HepG2 (cell line): ENCODE data around the gene ANKRD52. TPM values are rescaled to one million over a fixed set of nuclear protein-coding genes. Genes with fewer than 3 reads are reported as not detected.
A peak's percentile ranks its signal among the peaks of the same experiment; 100 is the strongest.

ENCODE experiments used
- FOXC1 ChIP-seq: sonication (generic); formaldehyde crosslinking; IDR thresholded peaks from 2 replicates; pipeline ENCODE4 v1.8.0; 2022; ENCODE audit warnings: mild to moderate bottlenecking, missing genetic modification reagents, borderline replicate concordance
- GABPA ChIP-seq, 2 experiments: IDR thresholded peaks; 2 replicates each; pipeline ENCODE4 v1.6.1; 2011 to 2016; ENCODE audit warnings: low read depth in 2 of 2, low read length in 1 of 2, missing biosample characterization in 1 of 2, missing genetic modification characterization in 1 of 2
- MAFK ChIP-seq, 2 experiments: IDR thresholded peaks in 1 of 2; conservative IDR thresholded peaks in 1 of 2; 2 replicates each; pipeline ENCODE4 v1.6.1; 2011; ENCODE audit warnings: improper control_type of control experiment in 2 of 2, low read length in 2 of 2
- MEIS1 ChIP-seq: sonication (generic); formaldehyde crosslinking; IDR thresholded peaks from 2 replicates; pipeline ENCODE4 v1.9.0; 2021; ENCODE audit warnings: mild to moderate bottlenecking, missing genetic modification reagents, moderate library complexity, borderline replicate concordance
- NONO ChIP-seq, 2 experiments: fragments of 450-650 bp in 1 of 2; sonication (generic) in 1 of 2; formaldehyde crosslinking in 1 of 2; IDR thresholded peaks in 1 of 2; conservative IDR thresholded peaks in 1 of 2; 2 replicates each; pipeline versions ENCODE4 v1.6.1 to v1.8.0; 2017 to 2022; ENCODE audit warnings: mild to moderate bottlenecking in 1 of 2, missing genetic modification reagents in 1 of 2, moderate library complexity in 1 of 2
- PCBP1 ChIP-seq: fragments of 200-400 bp; formaldehyde crosslinking; IDR thresholded peaks from 2 replicates; pipeline ENCODE4 v1.6.1; 2017; ENCODE audit warnings: mild to moderate bottlenecking, low read depth, low read length, borderline replicate concordance
- RAD51 ChIP-seq: fragments of 450-650 bp; IDR thresholded peaks from 2 replicates; pipeline ENCODE4 v1.6.1; 2016; ENCODE audit warnings: borderline replicate concordance
- SCMH1 ChIP-seq: sonication (generic); formaldehyde crosslinking; IDR thresholded peaks from 2 replicates; pipeline ENCODE4 v1.9.0; 2021; ENCODE audit warnings: missing genetic modification reagents, mild to moderate bottlenecking, borderline replicate concordance
- SIN3B ChIP-seq: fragments of 150-350 bp; IDR thresholded peaks from 2 replicates; pipeline ENCODE4 v1.6.1; 2014; ENCODE audit warnings: low read length
- ZBTB7A ChIP-seq: sonication (generic); formaldehyde crosslinking; IDR thresholded peaks from 2 replicates; pipeline ENCODE4 v1.8.0; 2022; ENCODE audit warnings: mild to moderate bottlenecking, missing genetic modification reagents
- ZFP36L1 ChIP-seq: sonication (generic); formaldehyde crosslinking; IDR thresholded peaks from 2 replicates; pipeline ENCODE4 v1.8.0; 2022; ENCODE audit warnings: mild to moderate bottlenecking, missing genetic modification reagents, moderate library complexity
- ZNF224 ChIP-seq: sonication (generic); formaldehyde crosslinking; IDR thresholded peaks from 2 replicates; pipeline ENCODE4 v1.5.0; 2020; ENCODE audit warnings: mild to moderate bottlenecking, missing genetic modification reagents
- ZNF317 ChIP-seq: sonication (generic); formaldehyde crosslinking; IDR thresholded peaks from 2 replicates; pipeline ENCODE4 v1.5.0; 2020; ENCODE audit warnings: mild to moderate bottlenecking, missing genetic modification reagents
- ZNF367 ChIP-seq: sonication (generic); formaldehyde crosslinking; IDR thresholded peaks from 2 replicates; pipeline ENCODE4 v1.4.0; 2020; ENCODE audit warnings: missing genetic modification reagents, borderline replicate concordance
- ZNF496 ChIP-seq: sonication (generic); formaldehyde crosslinking; IDR thresholded peaks from 2 replicates; pipeline ENCODE4 v1.8.1; 2023; ENCODE audit warnings: mild to moderate bottlenecking, moderate library complexity, missing genetic modification reagents; ENCODE audit not compliant: insufficient replicate concordance
- ZNF564 ChIP-seq: sonication (generic); formaldehyde crosslinking; IDR thresholded peaks from 2 replicates; pipeline ENCODE4 v1.8.1; 2023; ENCODE audit warnings: mild to moderate bottlenecking, missing genetic modification reagents
- ZNF570 ChIP-seq: sonication (generic); formaldehyde crosslinking; IDR thresholded peaks from 2 replicates; pipeline ENCODE4 v1.4.0; 2020; ENCODE audit warnings: mild to moderate bottlenecking, missing genetic modification reagents, borderline replicate concordance
- ZNF724P ChIP-seq: sonication (generic); formaldehyde crosslinking; IDR thresholded peaks from 2 replicates; pipeline ENCODE4 v1.8.0; 2022; ENCODE audit warnings: missing genetic modification reagents, borderline replicate concordance
- ZNF75D ChIP-seq: sonication (generic); formaldehyde crosslinking; IDR thresholded peaks from 2 replicates; pipeline ENCODE4 v1.8.1; 2023; ENCODE audit warnings: missing genetic modification reagents, mild to moderate bottlenecking, borderline replicate concordance
- polyA plus RNA-seq, 8 experiments: library from polyadenylated mRNA; depleted of rRNA in 3 of 8; stranded (reverse) in 7 of 8; unstranded in 1 of 8; fragments of >200 nt; fragmentation: Illumina TruSeq in 4 of 8; extraction: Trizol in 4 of 8; gene quantifications; 2 replicates each; pipeline versions ENCODE4 v1.2.1 to v1.2.3, GENCODE V29; 2011 to 2016; ENCODE audit warnings: low read depth in 4 of 8, missing spikeins in 1 of 8, mixed read lengths in 1 of 8; ENCODE audit not compliant: insufficient read depth in 1 of 8
- total RNA-seq, 5 experiments: library from RNA; depleted of rRNA; stranded (reverse); fragments of >200 nt; fragmentation: Illumina TruSeq; extraction: Trizol; gene quantifications; 2 replicates each; pipeline ENCODE4 v1.2.3, GENCODE V29; 2016; ENCODE audit warnings: low read depth in 1 of 5
- TF ChIP-seq, protein P1 (sequence below): sonication (generic); formaldehyde crosslinking; IDR thresholded peaks from 2 replicates; pipeline ENCODE4 v1.9.0; 2021; ENCODE audit warnings: missing genetic modification reagents, mild to moderate bottlenecking, borderline replicate concordance
- TF ChIP-seq, protein P2 (sequence below): sonication (generic); formaldehyde crosslinking; IDR thresholded peaks from 2 replicates; pipeline ENCODE4 v1.4.0; 2020; ENCODE audit warnings: missing genetic modification reagents

The ANKRD52 gene
- total and polyA plus RNA-seq, 2 of the 13 experiments (the other 11 are each of a cell fraction or from before 2014, with no cell fraction given) = 7.8 to 9.2 TPM

DNA sequence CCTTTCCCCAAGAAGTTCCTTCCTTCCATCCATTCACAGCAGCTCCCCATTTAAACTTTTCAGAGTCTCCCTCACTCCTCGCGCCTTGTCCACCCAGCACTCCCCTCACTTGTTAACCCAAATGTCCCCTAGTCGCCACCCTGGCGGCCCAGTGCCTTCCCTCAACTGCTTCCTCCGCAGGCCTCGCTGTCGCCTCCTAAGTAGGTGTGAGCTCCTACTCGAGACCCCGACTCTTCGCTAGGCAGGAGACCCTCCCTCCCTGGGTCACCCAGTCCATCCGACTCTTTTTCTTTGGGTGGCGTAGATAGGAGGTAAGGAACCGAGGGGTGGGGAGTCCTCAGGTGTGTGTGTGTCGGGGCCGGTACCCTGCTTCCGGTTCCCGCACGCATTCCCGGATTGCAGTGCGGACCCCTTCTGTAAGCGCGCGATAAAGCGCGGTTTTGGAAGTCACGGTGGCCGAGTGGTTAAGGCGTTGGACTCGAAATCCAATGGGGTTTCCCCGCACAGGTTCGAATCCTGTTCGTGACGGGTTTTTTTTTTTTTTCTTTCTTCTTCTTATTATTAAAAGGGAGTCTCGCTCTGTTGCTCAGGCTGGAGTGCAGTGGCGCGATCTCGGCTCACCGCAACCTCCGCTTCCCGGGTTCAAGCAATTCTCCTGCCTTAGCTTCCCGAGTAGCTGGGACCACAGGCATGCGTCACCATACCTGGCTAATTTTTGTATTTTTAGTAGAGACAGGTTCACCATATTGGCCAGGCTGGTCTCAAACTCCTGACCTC lies 68.1 kb downstream of the ANKRD52 start (continued):
- TF ChIP-seq ZNF724P (no peak), SCMH1 (CRISPR knock-in tag) (no peak), ZNF317 (CRISPR knock-in tag) (no peak), RAD51 (no peak), MEIS1 (CRISPR knock-in tag) (no peak), MAFK (conservative IDR thresholded peaks at IDR 0.05 in 1 of 2, IDR thresholded peaks at IDR 0.05 in 1 of 2; ENCODE audit: low read length in 2 of 2) (no peak), ZNF75D (CRISPR knock-in tag) (no peak), ZNF570 (CRISPR knock-in tag) (0 out of 2 replicates have a peak, but pooled peaks have one; percentile 41), GABPA (IDR thresholded peaks at IDR 0.05; ENCODE audit: low read depth, low read length) (peak; percentile 53), GABPA (CRISPR knock-in tag; IDR thresholded peaks at IDR 0.05; ENCODE audit: low read depth) (peak; percentile 88), ZNF496 (CRISPR knock-in tag) (no peak), SIN3B (no peak), ZFP36L1 (CRISPR knock-in tag) (no peak), ZNF224 (CRISPR knock-in tag) (0 out of 2 replicates have a peak, but pooled peaks have one; percentile 17), ZNF564 (CRISPR knock-in tag) (no peak), ZBTB7A (CRISPR knock-in tag) (no peak), PCBP1 (no peak), NONO (IDR thresholded peaks at IDR 0.05) (no peak), NONO (CRISPR knock-in tag; conservative IDR thresholded peaks at IDR 0.05) (peak; percentile 47; the same call in 1 of the 2 replicates), ZNF367 (CRISPR knock-in tag) (no peak), FOXC1 (CRISPR knock-in tag) (peak; percentile 73; the same call in 1 of the 2 replicates)
- TF ChIP-seq, protein P1, sequence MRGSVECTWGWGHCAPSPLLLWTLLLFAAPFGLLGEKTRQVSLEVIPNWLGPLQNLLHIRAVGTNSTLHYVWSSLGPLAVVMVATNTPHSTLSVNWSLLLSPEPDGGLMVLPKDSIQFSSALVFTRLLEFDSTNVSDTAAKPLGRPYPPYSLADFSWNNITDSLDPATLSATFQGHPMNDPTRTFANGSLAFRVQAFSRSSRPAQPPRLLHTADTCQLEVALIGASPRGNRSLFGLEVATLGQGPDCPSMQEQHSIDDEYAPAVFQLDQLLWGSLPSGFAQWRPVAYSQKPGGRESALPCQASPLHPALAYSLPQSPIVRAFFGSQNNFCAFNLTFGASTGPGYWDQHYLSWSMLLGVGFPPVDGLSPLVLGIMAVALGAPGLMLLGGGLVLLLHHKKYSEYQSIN (CRISPR knock-in tag) = no peak
- TF ChIP-seq, protein P2, sequence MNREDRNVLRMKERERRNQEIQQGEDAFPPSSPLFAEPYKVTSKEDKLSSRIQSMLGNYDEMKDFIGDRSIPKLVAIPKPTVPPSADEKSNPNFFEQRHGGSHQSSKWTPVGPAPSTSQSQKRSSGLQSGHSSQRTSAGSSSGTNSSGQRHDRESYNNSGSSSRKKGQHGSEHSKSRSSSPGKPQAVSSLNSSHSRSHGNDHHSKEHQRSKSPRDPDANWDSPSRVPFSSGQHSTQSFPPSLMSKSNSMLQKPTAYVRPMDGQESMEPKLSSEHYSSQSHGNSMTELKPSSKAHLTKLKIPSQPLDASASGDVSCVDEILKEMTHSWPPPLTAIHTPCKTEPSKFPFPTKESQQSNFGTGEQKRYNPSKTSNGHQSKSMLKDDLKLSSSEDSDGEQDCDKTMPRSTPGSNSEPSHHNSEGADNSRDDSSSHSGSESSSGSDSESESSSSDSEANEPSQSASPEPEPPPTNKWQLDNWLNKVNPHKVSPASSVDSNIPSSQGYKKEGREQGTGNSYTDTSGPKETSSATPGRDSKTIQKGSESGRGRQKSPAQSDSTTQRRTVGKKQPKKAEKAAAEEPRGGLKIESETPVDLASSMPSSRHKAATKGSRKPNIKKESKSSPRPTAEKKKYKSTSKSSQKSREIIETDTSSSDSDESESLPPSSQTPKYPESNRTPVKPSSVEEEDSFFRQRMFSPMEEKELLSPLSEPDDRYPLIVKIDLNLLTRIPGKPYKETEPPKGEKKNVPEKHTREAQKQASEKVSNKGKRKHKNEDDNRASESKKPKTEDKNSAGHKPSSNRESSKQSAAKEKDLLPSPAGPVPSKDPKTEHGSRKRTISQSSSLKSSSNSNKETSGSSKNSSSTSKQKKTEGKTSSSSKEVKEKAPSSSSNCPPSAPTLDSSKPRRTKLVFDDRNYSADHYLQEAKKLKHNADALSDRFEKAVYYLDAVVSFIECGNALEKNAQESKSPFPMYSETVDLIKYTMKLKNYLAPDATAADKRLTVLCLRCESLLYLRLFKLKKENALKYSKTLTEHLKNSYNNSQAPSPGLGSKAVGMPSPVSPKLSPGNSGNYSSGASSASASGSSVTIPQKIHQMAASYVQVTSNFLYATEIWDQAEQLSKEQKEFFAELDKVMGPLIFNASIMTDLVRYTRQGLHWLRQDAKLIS (CRISPR knock-in tag) = no peak
